Adrenal gland (tissue), 12 donors: Measurements from ENCODE around the gene LMCD1. TPM values are rescaled to one million over a fixed set of nuclear protein-coding genes. Genes with fewer than 3 reads are reported as not detected.
A peak's percentile ranks its signal among the peaks of the same experiment; 100 is the strongest.

Experiments used
- DNase-seq, 7 donors: peaks; one replicate each; pipeline ENCODE4 v3.0.0-alpha.2; 2019 to 2020
- H3K27ac ChIP-seq, 5 donors: fragments of 200-600 bp; sonication (generic) in 4 of 5; 1 replicate in 3 of 5; 2 replicates in 2 of 5; pipeline versions ENCODE4 v1.5.1 to v1.8.0; 2016 to 2020; ENCODE audit warnings: mild to moderate bottlenecking in 1 of 5
- H3K27me3 ChIP-seq: fragments of 200-600 bp; 2 replicates; pipeline ENCODE4 v1.8.0; 2021
- H3K36me3 ChIP-seq, 2 donors: fragments of 200-600 bp; replicated peaks in 1 of 2; 1 replicate in 1 of 2; 2 replicates in 1 of 2; pipeline versions ENCODE4 v1.5.1 to v1.8.0; 2018 to 2022
- H3K4me1 ChIP-seq, 2 donors: fragments of 200-600 bp; replicated peaks in 1 of 2; 1 replicate in 1 of 2; 2 replicates in 1 of 2; pipeline versions ENCODE4 v1.5.1 to v1.8.0; 2018 to 2021
- H3K4me3 ChIP-seq, 4 donors: fragments of 200-600 bp; sonication (generic) in 3 of 4; one replicate each; pipeline ENCODE4 v1.5.1; 2016 to 2018
- H3K9me3 ChIP-seq, 3 donors: fragments of 200-600 bp; sonication (generic) in 1 of 3; replicated peaks in 1 of 3; 1 replicate in 2 of 3; 2 replicates in 1 of 3; pipeline versions ENCODE4 v1.5.1 to v1.8.0; 2016 to 2021
- CTCF ChIP-seq, 6 experiments: fragments of 450-650 bp in 4 of 6; fragments of 200-600 bp in 2 of 6; sonication (generic) in 1 of 6; IDR thresholded peaks; 1 replicate in 5 of 6; 2 replicates in 1 of 6; pipeline versions ENCODE4 v1.5.1 to v1.8.0; 2016 to 2021; ENCODE audit warnings: antibody characterized with exemption in 6 of 6, mild to moderate bottlenecking in 2 of 6, moderate library complexity in 1 of 6
- POLR2A ChIP-seq, 2 donors: fragments of 450-650 bp; IDR thresholded peaks; one replicate each; pipeline ENCODE4 v1.6.1; 2017; ENCODE audit warnings: antibody characterized with exemption in 2 of 2, mild to moderate bottlenecking in 2 of 2, moderate library complexity in 1 of 2
- WGBS, 4 donors: extraction: QIAGEN DNeasy Blood & Tissue Kit in 2 of 4; methylation state at CpG; one replicate each; pipeline versions ENCODE4 v1.1.5 to v1.1.7; 2013 to 2017; 5-methylcytosine and 5-hydroxymethylcytosine counted together
- intact Hi-C, 2 donors: fragments of 100-400 bp; cut with DNase I; formaldehyde crosslinking; loops; one replicate each; pipeline versions ENCODE4 v1.14.1 to v1.15.0; 2022 to 2023
- polyA plus RNA-seq, 3 donors: library from polyadenylated mRNA; stranded (reverse); fragments of 200-250 nt in 2 of 3; fragments of 350-450 nt in 1 of 3; fragmentation: Illumina TruSeq in 1 of 3; extraction: RNeasy Lipid Tissue Mini Kit (QIAGEN cat#74804) in 1 of 3; gene quantifications; one replicate each; pipeline ENCODE4 v1.2.3, GENCODE V29; 2013 to 2014
- total RNA-seq, 9 donors: library from RNA; depleted of rRNA in 4 of 9; stranded (reverse); fragments of >200 nt in 4 of 9; fragments of 120-200 nt in 1 of 9; fragmentation: NEBNext Ultra II Directional in 1 of 9; extraction: Animal tissue kit (Norgen Biotek cat#: 25700) in 1 of 9; gene quantifications; one replicate each; pipeline versions ENCODE4 v1.1.0 to v1.2.4, GENCODE V29; 2013 to 2023
- donor health status: healthy with polysubstance abuse.
- donor health status: Bipolar disorder and iron deficiency.
- donor health status: DM: yes; HTN: yes; CAD: no.
- donor health status: DM: no; HTN: no; CAD: no.
- donor health status: DM: no; HTN: no; CAD: no.
- donor health status: DM: yes; HTN: yes; CAD: no.

LMCD1 gene
- total and polyA plus RNA-seq, 12 donors: 4.8 to 26.5 (median 16.1) TPM

GRCh38 chr3:8603115-8603710 lies 101.6 kb downstream of the LMCD1 start:
- Histone ChIP-seq H3K4me3 (no peak overlapping the region), H3K27ac (no peak overlapping the region), H3K4me1 (peaks cover 0 to 5% of the 10 kb centered on the region in 2 donors), H3K9me3 (no peaks in the 10 kb centered on the region), H3K27me3 (no peaks in the 10 kb centered on the region), H3K36me3 (no peaks in the 10 kb centered on the region)
- intact Hi-C loops: no loop called here
- TF ChIP-seq CTCF (IDR thresholded peaks at IDR 0.05) (no peak), POLR2A (IDR thresholded peaks at IDR 0.05) (no peak)
- 60 to 73% (median 65%) methylated on average over 9 of the region's 9 CpGs for WGBS, 4 donors
- peak in 1 of 7 donors; percentile 39 for DNase-seq

- WGBS, 4 donors: 93 to 99% (median 95%) methylated on average over 7 of the region's 7 CpGs
- intact Hi-C loops: no loop called here
- H3K27ac ChIP-seq: no peak overlapping the region
- H3K36me3 ChIP-seq: no peaks in the 10 kb centered on the region
- no peaks in the 10 kb centered on the region for H3K27me3 ChIP-seq
- no peak overlapping the region for H3K4me3 ChIP-seq
- TF ChIP-seq POLR2A (IDR thresholded peaks at IDR 0.05) (no peak), CTCF (IDR thresholded peaks at IDR 0.05) (no peak)
- DNase-seq: peak in 1 of 7 donors; percentile 34
- H3K4me1 ChIP-seq: peaks cover 0 to 5% of the 10 kb centered on the region in 2 donors
- no peaks in the 10 kb centered on the region for H3K9me3 ChIP-seq
Observed at GRCh38 chr3:8604006-8604405, 102.4 kb downstream of the LMCD1 start.

GRCh38 chr3:8604988-8605387 lies 103.4 kb downstream of the LMCD1 start:
- intact Hi-C loops: loop anchor here (5.0 kb wide), 1 partner anchor 163 kb away; no protein-coding TSS in a partner anchor
- peaks cover 0 to 5% of the 10 kb centered on the region in 2 donors for H3K4me1 ChIP-seq
- no peak overlapping the region for H3K27ac ChIP-seq
- H3K36me3 ChIP-seq: no peaks in the 10 kb centered on the region
- H3K9me3 ChIP-seq: no peaks in the 10 kb centered on the region
- WGBS, 4 donors: 77 to 95% (median 85%) methylated on average over 3 of the region's 3 CpGs
- TF ChIP-seq CTCF (IDR thresholded peaks at IDR 0.05): no peak
- no peak for TF ChIP-seq POLR2A (IDR thresholded peaks at IDR 0.05)
- H3K4me3 ChIP-seq: no peak overlapping the region
- DNase-seq: peak in 1 of 7 donors; percentile 7
- no peaks in the 10 kb centered on the region for H3K27me3 ChIP-seq

- intact Hi-C loops: loop anchor here (5.0 kb wide), 1 partner anchor 164 kb away; no protein-coding TSS in a partner anchor
- peaks cover 0 to 5% of the 10 kb centered on the region in 2 donors for H3K4me1 ChIP-seq
- no peak overlapping the region for H3K4me3 ChIP-seq
- no peaks in the 10 kb centered on the region for H3K9me3 ChIP-seq
- TF ChIP-seq CTCF (IDR thresholded peaks at IDR 0.05) (no peak), POLR2A (IDR thresholded peaks at IDR 0.05) (no peak)
- no peaks in the 10 kb centered on the region for H3K36me3 ChIP-seq
- no peak for DNase-seq
- WGBS, 4 donors: 61 to 74% (median 68%) methylated on average over 7 of the region's 7 CpGs
- H3K27ac ChIP-seq: no peak overlapping the region
- no peaks in the 10 kb centered on the region for H3K27me3 ChIP-seq
Observed at GRCh38 chr3:8606701-8607231, 105.1 kb downstream of the LMCD1 start.
